K562 treated with DMSO at 1 percent for 12 hours (cell line): Measurements from ENCODE around the gene DUSP6. TPM values are rescaled to one million over a fixed set of nuclear protein-coding genes. Genes with fewer than 3 reads are reported as not detected.

ENCODE experiments used
- total RNA-seq: library from RNA; unstranded; fragments of 300-600 nt; gene quantifications from 2 replicates; pipeline ENCODE4 v1.2.3, GENCODE V29; 2022; ENCODE audit not compliant: insufficient read depth

The DUSP6 gene
- not detected in 2 replicates for total RNA-seq

GRCh38 chr12:89352492-89353187, at the start of gene DUSP6:
DUSP6 (minus strand) TSS chr12:89352501; CDS start chr12:89352039, 462 bp downstream.

Other genes starting within 250 kb of the DUSP6 start
- 1.1 and 3.8 TPM in 2 replicates for gene GALNT4, start 172.3 kb upstream of the DUSP6 start, total RNA-seq
- gene POC1B, start 173.5 kb upstream of the DUSP6 start, total RNA-seq, result 7.6 and 15.2 TPM in 2 replicates